ENCODE measurements around the gene VSX1.

Gene VSX1

GRCh38 chr20:25066386-25066785, 15.6 kb downstream of the VSX1 start:
- no peak for DNase-seq (ENCODE audit: low read depth in 2 of 3, low spot score in 1 of 3)

DNA sequence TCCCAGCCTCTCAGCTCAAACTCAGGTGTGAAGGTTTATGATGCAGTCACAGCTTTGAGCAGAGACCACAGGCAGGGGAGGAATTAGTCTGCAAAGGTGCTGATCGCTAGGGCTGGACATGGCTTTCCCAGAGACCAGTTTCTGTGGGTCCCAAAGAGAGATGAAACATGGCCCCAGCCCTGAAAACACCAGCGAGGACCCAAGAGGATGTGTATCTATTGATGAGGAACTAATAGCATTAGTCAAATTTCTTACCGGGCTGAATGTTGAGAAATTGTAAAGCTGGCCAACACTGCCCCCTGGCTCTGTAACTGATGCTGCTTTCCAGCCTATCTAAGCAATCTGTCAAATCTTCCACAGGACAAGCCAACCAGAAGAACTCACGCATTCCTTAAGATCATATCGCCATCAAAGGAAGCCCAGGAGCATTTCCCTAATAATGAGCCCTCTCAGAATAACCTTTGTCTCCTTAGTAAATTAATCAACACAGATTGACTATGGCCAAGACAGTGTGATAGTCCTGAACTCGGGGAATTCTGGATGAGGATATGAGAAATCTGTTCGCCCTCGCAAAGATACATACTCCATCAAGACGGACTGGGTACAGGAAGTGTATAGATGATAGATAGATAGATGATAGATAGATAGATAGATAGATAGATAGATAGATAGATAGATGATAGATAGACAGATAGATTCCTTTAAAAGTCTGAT, 16.2 kb downstream of the VSX1 start:
- DNase-seq (ENCODE audit: low read depth in 2 of 3, low spot score in 1 of 3), result peak in 2 of 3 donors; percentile 39 to 55

- DNase-seq (ENCODE audit: low read depth in 2 of 3, low spot score in 1 of 3), result no peak
These were observed 16.8 kb downstream of the VSX1 start for GRCh38 chr20:25065072-25065624.

- no peak for DNase-seq (ENCODE audit: low read depth in 2 of 3, low spot score in 1 of 3)
These were observed 17.3 kb downstream of the VSX1 start for GRCh38 chr20:25064561-25065071.

- no peak for DNase-seq (ENCODE audit: low read depth in 2 of 3, low spot score in 1 of 3)
These were observed 18.0 kb downstream of the VSX1 start for GRCh38 chr20:25063981-25064380.

DNA sequence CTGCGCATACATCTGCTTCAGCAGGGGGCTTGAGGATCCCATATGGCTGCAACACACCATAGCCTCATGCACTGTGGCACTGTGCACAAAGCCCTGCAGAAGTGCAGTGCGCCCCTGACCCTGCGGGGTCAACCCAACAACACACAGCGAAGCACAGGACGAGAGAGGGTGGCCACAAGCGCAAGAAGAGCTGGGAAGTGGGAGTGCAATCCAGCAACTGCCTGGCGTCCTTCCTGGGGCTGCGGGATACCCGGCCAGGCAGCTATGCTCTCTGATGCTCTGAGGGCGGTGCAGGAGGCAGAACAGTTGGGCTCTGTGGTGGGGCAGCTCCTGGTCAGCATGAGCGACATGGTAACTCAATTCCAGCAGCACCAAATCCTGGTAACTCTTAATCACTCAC, 18.4 kb downstream of the VSX1 start:
- DNase-seq (ENCODE audit: low read depth in 2 of 3, low spot score in 1 of 3), result no peak

GRCh38 chr20:25062841-25063240, 19.1 kb downstream of the VSX1 start:
- DNase-seq (ENCODE audit: low read depth in 2 of 3, low spot score in 1 of 3), result no peak

DNA sequence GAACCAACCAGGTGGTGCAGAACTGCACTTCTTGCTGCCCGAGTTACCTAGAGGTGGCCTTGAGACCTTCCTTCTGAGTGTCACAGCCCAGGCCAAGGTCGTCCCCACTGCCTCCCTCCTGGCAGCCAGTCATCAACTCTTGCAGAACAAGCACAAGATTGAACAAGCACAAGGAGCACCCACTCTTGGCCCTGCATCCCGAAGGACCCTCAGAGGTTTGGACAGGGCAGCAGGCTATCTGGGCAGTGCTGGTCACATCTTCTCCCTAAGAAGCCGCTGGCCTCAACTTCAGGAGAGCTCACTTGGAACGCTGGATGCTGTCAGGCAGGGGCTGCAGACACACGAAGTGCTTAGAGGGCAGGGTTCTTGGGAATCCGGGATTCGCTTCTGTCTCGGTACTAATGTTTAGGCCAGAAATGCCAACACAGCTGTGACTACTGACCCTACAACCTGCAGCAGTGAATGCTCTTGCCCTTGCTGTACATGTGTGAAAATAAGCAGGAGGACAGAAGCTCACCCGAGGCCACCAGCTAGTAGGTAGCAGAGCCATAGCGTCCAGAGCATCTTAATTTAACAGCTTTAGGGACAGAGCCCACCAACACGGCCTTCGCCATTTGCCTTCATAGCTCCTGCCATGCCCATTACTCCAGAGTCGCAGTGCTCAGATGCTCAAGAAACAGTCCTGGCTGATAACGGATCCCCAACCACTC, 20.0 kb downstream of the VSX1 start:
- no peak for DNase-seq (ENCODE audit: low read depth in 2 of 3, low spot score in 1 of 3)

- DNase-seq (ENCODE audit: low read depth in 2 of 3, low spot score in 1 of 3), result no peak
These were observed 20.7 kb downstream of the VSX1 start for GRCh38 chr20:25061103-25061799.

- no peak for DNase-seq (ENCODE audit: low read depth in 2 of 3, low spot score in 1 of 3)
These were observed 22.0 kb downstream of the VSX1 start for GRCh38 chr20:25059866-25060465.

DNA sequence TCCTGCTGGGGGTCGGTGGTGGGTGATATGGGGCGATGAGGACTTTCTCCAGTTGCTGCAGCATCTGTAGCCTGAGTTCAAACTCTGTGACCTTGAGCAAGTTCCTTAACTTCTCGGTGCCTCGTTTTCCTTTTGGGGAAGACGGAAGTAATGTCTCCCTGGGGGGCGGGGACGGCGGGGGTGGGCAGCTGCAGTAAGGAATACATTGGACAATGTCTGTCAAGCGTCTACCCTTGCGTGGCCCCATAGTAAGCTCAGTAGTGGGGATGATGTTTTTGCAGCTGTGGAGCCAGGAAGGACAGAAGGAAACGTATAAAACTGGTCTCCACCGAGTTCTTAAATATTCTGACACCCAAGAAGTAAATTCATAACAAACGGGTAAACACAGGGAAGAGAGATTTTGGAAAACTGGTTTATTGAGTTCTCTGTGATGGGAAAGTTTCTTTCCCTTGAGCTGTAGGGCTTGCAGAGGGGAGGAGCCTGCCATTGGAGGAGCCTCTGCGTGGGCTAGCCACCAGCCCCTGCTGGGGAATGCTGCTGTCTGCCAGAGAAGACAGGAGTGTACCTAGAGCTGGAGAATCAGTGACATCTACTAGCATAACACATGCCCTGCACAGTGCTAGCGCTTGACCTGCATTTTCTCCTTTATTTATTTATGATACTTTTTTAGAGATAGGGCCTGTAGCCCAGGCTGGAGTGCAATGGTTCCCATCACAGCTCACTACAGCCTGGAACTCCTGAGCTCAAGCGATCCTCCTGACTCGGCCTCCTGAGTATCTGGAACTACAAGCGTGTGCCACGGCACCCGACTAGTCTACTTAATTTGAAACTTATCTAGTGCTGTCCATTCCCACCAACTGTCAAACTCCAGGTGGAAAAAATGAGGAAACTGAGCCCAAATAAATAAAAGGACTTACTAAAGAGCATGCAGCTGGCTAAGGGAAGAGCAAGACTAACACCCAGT, 22.8 kb downstream of the VSX1 start:
- no peak for DNase-seq (ENCODE audit: low read depth in 2 of 3, low spot score in 1 of 3)

- peak; percentile 37 to 53 (median 47) for DNase-seq (ENCODE audit: low read depth in 2 of 3, low spot score in 1 of 3)
These were observed 23.7 kb downstream of the VSX1 start, which contains the start of gene ACSS1 for GRCh38 chr20:25058051-25058846. Gene ACSS1 (minus strand): TSS chr20:25058139. CDS start chr20:25058102, 37 bp downstream.

- peak; percentile 51 to 67 (median 55) for DNase-seq (ENCODE audit: low read depth in 2 of 3, low spot score in 1 of 3)
These were observed 24.5 kb downstream of the VSX1 start for GRCh38 chr20:25057234-25058050.

- DNase-seq (ENCODE audit: low read depth in 2 of 3, low spot score in 1 of 3), result no peak
These were observed 25.2 kb downstream of the VSX1 start for GRCh38 chr20:25056690-25057233.

DNA sequence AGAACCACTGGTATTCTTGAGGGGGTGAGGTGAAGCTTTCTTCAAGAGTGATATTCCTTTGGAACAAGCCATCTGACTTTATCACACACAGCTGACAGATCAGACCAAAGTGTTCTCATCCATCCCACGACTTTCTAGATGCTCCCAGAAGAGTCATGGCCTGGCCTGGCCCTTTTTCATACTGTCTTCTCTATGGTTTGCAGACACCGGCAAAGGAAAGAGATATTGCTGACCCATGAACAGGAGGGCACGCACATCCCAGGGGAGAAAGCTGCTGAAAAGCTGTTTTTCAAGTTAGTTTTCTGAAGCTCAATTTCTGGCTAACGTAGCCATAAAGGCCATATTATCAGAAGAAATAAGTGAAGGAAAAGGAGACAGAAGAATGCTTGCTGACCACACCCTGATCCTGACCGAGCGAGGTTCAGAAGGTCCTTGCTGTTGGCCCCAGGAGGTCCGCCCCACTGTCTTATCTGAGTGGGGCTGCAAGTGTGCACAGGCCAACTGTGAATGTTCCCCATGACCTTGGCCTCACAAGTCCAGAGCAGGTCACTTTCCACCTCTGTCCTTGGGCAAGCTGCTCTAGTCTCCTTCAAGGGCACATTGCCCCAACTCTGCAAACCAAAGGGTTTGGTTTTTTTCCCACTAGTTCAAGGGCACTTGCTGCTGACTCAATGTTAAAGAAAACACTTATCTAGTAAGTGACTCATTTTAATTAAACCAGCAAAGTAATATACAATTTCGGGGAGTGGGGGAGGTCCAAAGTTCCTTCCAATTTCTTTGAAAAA, 26.0 kb downstream of the VSX1 start:
- no peak for DNase-seq (ENCODE audit: low read depth in 2 of 3, low spot score in 1 of 3)

DNA sequence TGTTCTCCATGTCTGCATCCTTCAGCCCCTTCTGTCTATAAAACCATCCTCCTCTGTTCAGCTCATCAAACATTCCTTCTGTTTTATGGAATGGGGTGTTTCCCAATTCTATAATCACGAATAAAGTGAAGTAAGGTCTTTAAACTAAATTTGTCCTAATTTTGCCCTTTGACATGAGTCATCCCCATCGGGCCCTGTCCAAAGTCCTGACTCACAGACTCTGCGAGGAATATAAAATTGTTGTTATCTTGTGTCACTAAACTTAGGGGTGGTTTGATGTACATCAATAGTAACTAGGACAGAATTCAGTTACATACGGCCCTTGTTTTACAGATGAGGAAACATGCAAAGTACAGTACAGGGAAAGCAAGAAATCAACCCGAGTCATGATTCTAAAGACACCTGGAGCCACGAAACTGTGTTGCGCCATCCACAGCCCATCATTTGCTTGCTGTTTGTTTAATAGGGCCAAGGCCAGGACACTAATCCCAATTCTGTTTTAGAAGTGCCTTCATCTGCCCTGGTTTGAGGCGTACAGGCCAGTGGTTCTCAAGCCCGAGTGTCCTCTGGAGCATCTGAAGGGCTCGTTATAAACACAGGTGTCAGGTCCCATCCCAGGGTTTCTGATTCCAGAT, 26.8 kb downstream of the VSX1 start:
- DNase-seq (ENCODE audit: low read depth in 2 of 3, low spot score in 1 of 3), result no peak

Measured in stimulated activated CD4-positive, alpha-beta T cell treated with anti-CD3 and anti-CD28 coated beads, Interleukin-12 subunit alpha, Interleukin-12 subunit beta, amount 100 ng/mL, for 48 hours (primary cell).